ENCODE measurements around the gene LRRC8C. TPM values are rescaled to one million over a fixed set of nuclear protein-coding genes. Genes with fewer than 3 reads are reported as not detected.

The LRRC8C gene
- total and polyA plus RNA-seq, 10 of the 15 experiments (the other 5 are each of a cell fraction or from before 2014, with no cell fraction given), result 2.3 to 16.3 (median 10.8) TPM

DNA sequence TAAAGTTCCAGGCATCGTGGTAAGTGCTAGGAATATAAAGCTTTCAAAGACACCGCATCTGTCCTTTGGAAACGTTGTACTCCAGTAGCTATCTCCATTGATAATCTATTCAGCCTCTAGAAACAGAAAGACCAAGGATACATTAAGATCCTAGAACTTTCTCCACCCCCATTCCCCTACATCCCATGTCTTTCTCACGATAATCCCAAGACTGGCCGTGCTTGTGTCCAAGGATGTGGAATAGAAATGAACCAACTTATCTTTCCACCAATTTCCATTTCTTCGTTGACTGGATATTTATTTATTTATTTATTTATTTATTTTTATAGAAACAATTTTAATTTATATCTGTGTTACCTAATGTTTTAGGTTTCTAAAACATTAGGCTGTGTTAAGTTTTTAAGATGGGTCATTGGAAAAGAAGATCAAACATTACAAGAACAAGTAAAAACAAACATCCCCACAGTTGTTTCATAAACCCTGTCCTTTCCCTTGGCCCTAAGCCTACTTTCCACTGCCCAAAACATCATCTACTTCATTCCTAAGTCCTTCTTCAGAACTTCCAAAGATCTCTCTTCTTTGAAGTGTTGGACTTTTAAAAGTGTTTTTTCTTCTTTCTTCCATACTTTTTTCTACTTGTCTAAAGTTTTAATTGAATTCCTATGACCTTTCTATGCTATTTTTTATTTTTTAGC is 39.7 kb downstream of the LRRC8C start:
- H3K9ac ChIP-seq (ENCODE audit: control insufficient read depth, insufficient read depth, low read length), result no peak overlapping the region
- ChIA-PET POLR2A (interaction anchor here (1.0 to 6.6 kb wide), 3 partner anchors 11 to 38 kb away, joined by 3 to 57 read pairs (median 3); no protein-coding TSS in a partner anchor), RAD21 (ENCODE audit: unreplicated experiment) (interaction anchor here (0.7 to 7.6 kb wide), 7 partner anchors 14 to 91 kb away, joined by 3 to 76 read pairs (median 10); partner anchors contain the start of gene LRRC8C), SMC1A (ENCODE audit: uncharacterized antibody, unreplicated experiment) (interaction anchor here (0.7 to 15.5 kb wide), 8 partner anchors 8 to 91 kb away, joined by 3 to 353 read pairs (median 22); partner anchors contain the start of gene LRRC8C), CTCF (interaction anchor here (0.9 to 3.7 kb wide), 3 partner anchors 8 to 47 kb away, joined by 3 to 18 read pairs (median 3); no protein-coding TSS in a partner anchor)
- no peaks in the 10 kb centered on the region for H4K20me1 ChIP-seq (ENCODE audit: control insufficient read depth, insufficient read depth)
- peaks cover 28% of the 10 kb centered on the region for H3K79me2 ChIP-seq (ENCODE audit: control insufficient read depth, insufficient read depth, low read length)
- H3K4me1 ChIP-seq (ENCODE audit: control insufficient read depth, insufficient read depth, low read length), result peaks cover 26% of the 10 kb centered on the region
- H3K27ac ChIP-seq (ENCODE audit: control insufficient read depth, insufficient read depth), result no peak overlapping the region
- H3K27me3 ChIP-seq (replicated peaks in 1 of 2; ENCODE audit: control insufficient read depth in 2 of 2, insufficient read depth in 2 of 2, low read length in 1 of 2), result no peaks in the 10 kb centered on the region
- TF ChIP-seq SUZ12 (IDR thresholded peaks at IDR 0.05; ENCODE audit: unreplicated experiment) (no peak), FOXK2 (IDR thresholded peaks at IDR 0.05) (no peak), ZNF217 (IDR thresholded peaks at IDR 0.05) (no peak), KLF5 (IDR thresholded peaks at IDR 0.05; ENCODE audit: partially characterized antibody) (no peak)
- TF ChIP-seq, protein P1, sequence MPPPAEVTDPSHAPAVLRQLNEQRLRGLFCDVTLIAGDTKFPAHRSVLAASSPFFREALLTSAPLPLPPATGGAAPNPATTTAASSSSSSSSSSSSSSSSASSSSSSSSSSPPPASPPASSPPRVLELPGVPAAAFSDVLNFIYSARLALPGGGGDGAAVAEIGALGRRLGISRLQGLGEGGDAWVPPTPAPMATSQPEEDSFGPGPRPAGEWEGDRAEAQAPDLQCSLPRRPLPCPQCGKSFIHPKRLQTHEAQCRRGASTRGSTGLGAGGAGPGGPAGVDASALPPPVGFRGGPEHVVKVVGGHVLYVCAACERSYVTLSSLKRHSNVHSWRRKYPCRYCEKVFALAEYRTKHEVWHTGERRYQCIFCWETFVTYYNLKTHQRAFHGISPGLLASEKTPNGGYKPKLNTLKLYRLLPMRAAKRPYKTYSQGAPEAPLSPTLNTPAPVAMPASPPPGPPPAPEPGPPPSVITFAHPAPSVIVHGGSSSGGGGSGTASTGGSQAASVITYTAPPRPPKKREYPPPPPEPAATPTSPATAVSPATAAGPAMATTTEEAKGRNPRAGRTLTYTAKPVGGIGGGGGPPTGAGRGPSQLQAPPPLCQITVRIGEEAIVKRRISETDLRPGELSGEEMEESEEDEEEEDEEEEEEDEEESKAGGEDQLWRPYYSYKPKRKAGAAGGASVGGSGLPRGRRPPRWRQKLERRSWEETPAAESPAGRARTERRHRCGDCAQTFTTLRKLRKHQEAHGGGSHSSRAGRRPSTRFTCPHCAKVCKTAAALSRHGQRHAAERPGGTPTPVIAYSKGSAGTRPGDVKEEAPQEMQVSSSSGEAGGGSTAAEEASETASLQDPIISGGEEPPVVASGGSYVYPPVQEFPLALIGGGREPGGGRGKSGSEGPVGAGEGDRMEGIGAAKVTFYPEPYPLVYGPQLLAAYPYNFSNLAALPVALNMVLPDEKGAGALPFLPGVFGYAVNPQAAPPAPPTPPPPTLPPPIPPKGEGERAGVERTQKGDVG (CRISPR knock-in tag; IDR thresholded peaks at IDR 0.05), result no peak
- TF ChIP-seq, protein P2, sequence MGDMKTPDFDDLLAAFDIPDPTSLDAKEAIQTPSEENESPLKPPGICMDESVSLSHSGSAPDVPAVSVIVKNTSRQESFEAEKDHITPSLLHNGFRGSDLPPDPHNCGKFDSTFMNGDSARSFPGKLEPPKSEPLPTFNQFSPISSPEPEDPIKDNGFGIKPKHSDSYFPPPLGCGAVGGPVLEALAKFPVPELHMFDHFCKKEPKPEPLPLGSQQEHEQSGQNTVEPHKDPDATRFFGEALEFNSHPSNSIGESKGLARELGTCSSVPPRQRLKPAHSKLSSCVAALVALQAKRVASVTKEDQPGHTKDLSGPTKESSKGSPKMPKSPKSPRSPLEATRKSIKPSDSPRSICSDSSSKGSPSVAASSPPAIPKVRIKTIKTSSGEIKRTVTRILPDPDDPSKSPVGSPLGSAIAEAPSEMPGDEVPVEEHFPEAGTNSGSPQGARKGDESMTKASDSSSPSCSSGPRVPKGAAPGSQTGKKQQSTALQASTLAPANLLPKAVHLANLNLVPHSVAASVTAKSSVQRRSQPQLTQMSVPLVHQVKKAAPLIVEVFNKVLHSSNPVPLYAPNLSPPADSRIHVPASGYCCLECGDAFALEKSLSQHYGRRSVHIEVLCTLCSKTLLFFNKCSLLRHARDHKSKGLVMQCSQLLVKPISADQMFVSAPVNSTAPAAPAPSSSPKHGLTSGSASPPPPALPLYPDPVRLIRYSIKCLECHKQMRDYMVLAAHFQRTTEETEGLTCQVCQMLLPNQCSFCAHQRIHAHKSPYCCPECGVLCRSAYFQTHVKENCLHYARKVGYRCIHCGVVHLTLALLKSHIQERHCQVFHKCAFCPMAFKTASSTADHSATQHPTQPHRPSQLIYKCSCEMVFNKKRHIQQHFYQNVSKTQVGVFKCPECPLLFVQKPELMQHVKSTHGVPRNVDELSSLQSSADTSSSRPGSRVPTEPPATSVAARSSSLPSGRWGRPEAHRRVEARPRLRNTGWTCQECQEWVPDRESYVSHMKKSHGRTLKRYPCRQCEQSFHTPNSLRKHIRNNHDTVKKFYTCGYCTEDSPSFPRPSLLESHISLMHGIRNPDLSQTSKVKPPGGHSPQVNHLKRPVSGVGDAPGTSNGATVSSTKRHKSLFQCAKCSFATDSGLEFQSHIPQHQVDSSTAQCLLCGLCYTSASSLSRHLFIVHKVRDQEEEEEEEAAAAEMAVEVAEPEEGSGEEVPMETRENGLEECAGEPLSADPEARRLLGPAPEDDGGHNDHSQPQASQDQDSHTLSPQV (IDR thresholded peaks at IDR 0.05), result no peak
- intact Hi-C loops (cut with micrococcal nuclease; ENCODE audit: unreplicated experiment), result loop anchor here (5.0 kb wide), 1 partner anchor 40 kb away; the partner anchor contains the start of gene LRRC8C
- no peaks in the 10 kb centered on the region for H3K36me3 ChIP-seq (ENCODE audit: control insufficient read depth in 2 of 2, insufficient read depth in 2 of 2, low read length in 1 of 2)
- WGBS (ENCODE audit: insufficient coverage, insufficient replicate concordance, low lambda C conversion rate, missing lambda C conversion rate), result 82% methylated on average over 6 of the region's 6 CpGs
- in situ Hi-C loops (cut with MboI), result no loop called here
- BruUV-seq (replicated peaks), result no TSS peak
- FAIRE-seq (no peak), DNase-seq (ENCODE audit: low read depth, low spot score) (no peak), ATAC-seq (no peak)
- H3K4me2 ChIP-seq (ENCODE audit: control insufficient read depth, insufficient read depth), result no peak overlapping the region
- H2AFZ ChIP-seq (ENCODE audit: control insufficient read depth, low read depth, low read length), result no peak overlapping the region
- no peaks in the 10 kb centered on the region for H3K9me3 ChIP-seq (replicated peaks; ENCODE audit: control insufficient read depth, insufficient read depth, low read length)
- H3K4me3 ChIP-seq, result no peak overlapping the region
